Right atrium auricular region (tissue), 2 donors: Measurements from ENCODE around the gene BMF. TPM values are rescaled to one million over a fixed set of nuclear protein-coding genes. Genes with fewer than 3 reads are reported as not detected.

Experiments used
- DNase-seq: peaks from one replicate; pipeline ENCODE4 v3.0.0-alpha.2; 2019; ENCODE audit warnings: low spot score
- H3K27ac ChIP-seq, 2 donors: fragments of 200-600 bp; sonication (generic); 1 replicate in 1 of 2; 2 replicates in 1 of 2; pipeline ENCODE4 v1.5.1; 2016 to 2019
- H3K27me3 ChIP-seq, 2 donors: fragments of 200-600 bp; sonication (generic); one replicate each; pipeline versions ENCODE4 v1.5.1 to v1.6.0; 2017 to 2019
- H3K36me3 ChIP-seq: fragments of 200-600 bp; sonication (generic); one replicate; pipeline ENCODE4 v1.5.1; 2016
- H3K4me1 ChIP-seq, 2 donors: fragments of 200-600 bp; sonication (generic); one replicate each; pipeline versions ENCODE4 v1.5.1 to v1.6.0; 2017 to 2019
- H3K4me3 ChIP-seq, 2 donors: fragments of 200-600 bp; sonication (generic); 1 replicate in 1 of 2; 2 replicates in 1 of 2; pipeline ENCODE4 v1.5.1; 2017 to 2019; ENCODE audit warnings: mild to moderate bottlenecking in 1 of 2, moderate library complexity in 1 of 2
- H3K9me3 ChIP-seq, 2 donors: fragments of 200-600 bp; sonication (generic); one replicate each; pipeline ENCODE4 v1.5.1; 2019
- total RNA-seq, 2 donors: library from RNA; depleted of rRNA; stranded (reverse); fragments of >200 nt; gene quantifications; one replicate each; pipeline ENCODE4 v1.1.0, GENCODE V29; 2016
- TF ChIP-seq, protein P1 (sequence below), 2 donors: fragments of 200-600 bp; sonication (generic); IDR thresholded peaks; one replicate each; pipeline ENCODE4 v1.5.1; 2019; ENCODE audit warnings: antibody characterized with exemption in 2 of 2

Gene BMF
- total RNA-seq, 2 donors from 2014 or later, result 1.3 to 3.0 TPM

DNA sequence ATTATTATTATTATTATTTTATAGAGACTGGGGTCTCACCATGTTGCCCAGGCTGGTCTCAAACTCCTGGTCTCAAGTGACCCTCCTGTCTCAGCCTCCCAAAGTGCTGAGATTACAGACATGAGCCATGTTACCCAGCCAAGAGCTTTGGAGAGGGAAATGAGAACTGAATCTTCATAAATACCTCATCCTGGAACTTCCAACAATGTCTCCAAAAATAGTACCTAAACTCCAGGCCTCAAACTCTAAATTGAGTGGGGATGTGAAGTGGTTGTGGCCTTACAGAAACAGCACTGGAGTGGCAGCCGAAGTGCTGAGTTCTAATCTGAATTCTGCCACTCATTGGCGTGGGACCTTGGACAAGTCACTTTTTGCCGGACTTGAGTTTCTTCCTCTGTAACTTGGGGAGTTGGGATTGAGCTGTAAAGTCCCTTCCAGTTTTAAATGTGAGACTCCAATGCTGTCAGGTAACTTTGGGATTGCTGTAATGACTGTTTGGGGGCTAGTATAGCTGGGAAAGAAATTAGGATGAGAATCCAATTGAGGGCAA lies 59.7 kb downstream of the BMF start:
- H3K27ac ChIP-seq, result no peak overlapping the region
- TF ChIP-seq, protein P1, sequence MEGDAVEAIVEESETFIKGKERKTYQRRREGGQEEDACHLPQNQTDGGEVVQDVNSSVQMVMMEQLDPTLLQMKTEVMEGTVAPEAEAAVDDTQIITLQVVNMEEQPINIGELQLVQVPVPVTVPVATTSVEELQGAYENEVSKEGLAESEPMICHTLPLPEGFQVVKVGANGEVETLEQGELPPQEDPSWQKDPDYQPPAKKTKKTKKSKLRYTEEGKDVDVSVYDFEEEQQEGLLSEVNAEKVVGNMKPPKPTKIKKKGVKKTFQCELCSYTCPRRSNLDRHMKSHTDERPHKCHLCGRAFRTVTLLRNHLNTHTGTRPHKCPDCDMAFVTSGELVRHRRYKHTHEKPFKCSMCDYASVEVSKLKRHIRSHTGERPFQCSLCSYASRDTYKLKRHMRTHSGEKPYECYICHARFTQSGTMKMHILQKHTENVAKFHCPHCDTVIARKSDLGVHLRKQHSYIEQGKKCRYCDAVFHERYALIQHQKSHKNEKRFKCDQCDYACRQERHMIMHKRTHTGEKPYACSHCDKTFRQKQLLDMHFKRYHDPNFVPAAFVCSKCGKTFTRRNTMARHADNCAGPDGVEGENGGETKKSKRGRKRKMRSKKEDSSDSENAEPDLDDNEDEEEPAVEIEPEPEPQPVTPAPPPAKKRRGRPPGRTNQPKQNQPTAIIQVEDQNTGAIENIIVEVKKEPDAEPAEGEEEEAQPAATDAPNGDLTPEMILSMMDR (IDR thresholded peaks at IDR 0.05), result no peak
- no peak for DNase-seq
- H3K4me1 ChIP-seq, result peaks cover 0 to 55% of the 10 kb centered on the region in 2 donors
- no peaks in the 10 kb centered on the region for H3K9me3 ChIP-seq
- H3K4me3 ChIP-seq, result no peak overlapping the region
- H3K36me3 ChIP-seq, result no peaks in the 10 kb centered on the region
- H3K27me3 ChIP-seq, result no peaks in the 10 kb centered on the region

DNA sequence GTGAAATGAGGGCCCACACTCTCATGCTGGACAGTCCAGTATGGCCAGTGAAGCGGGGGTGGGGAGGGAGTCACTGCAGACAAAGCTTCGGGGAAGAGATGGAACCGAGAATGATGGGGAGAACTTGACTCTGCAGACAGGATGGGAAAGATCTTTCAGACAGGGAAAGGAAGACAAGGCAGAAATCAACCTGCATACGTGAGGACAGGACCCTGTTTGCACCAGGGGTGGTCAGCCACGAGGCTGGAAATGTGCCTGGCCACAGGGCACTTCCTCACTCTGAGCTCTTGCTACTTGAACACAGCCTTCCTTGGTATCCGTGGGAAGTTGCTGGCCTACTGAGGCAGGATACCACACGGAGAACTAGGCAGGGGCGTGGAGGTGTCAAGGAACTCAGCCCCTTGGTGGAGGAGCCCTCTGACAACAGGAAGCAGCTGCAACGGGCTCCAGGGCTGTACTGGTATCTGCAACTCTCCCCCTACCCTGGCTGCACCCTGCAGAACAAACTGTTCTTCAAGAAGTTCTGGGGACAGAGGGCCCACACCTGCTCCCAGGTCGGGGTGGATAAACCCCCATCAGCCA lies 60.4 kb downstream of the BMF start:
- H3K4me3 ChIP-seq, result no peak overlapping the region
- H3K27me3 ChIP-seq, result no peaks in the 10 kb centered on the region
- H3K36me3 ChIP-seq, result no peaks in the 10 kb centered on the region
- peak; percentile 58 for DNase-seq
- TF ChIP-seq, protein P1 (IDR thresholded peaks at IDR 0.05), result no peak
- H3K27ac ChIP-seq, result peak overlapping the region; percentile 21 to 50
- no peaks in the 10 kb centered on the region for H3K9me3 ChIP-seq
- H3K4me1 ChIP-seq, result peaks cover 0 to 55% of the 10 kb centered on the region in 2 donors

DNA sequence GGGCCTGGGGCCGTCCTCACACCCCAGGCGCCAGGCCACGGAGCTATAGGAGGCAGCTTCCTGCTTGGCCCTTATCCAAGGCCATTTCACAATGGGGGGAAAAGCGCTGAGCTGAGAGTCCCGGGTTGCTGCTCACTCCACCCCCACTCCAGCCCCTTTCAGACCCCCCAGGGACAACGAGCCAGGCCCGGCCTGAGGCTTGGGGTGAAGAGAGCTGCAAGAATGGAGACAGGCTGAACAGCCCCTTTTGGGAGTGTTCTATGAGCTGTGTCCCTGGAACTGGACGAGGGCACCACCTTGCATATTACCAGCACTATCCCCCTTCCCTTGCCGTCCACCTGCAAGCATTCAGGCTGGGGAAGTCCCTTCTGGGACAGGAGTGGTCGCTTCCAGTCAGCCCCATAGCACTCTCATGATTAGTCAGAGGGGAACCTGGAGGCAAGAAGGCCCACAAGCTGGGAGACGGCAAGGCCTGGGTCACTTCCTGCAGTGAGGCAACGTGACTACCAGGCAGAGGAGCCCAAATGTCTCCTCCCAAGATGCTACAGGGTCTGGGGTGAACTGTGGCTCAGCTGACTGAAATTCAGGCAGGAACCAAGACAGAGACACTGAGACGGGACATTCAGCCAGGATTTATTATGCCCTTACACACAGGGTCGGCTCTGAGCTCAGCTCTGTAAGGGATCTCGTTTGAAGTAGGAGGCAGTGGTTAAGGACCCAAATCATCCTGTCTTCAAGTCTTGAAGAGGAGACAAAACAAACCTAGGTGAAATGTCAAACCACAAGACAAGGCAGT lies 61.1 kb downstream of the BMF start:
- Histone ChIP-seq H3K4me1 (peaks cover 0 to 55% of the 10 kb centered on the region in 2 donors), H3K36me3 (no peaks in the 10 kb centered on the region), H3K9me3 (no peaks in the 10 kb centered on the region), H3K27me3 (no peaks in the 10 kb centered on the region), H3K4me3 (no peak overlapping the region), H3K27ac (peak overlapping the region; percentile 21 to 50)
- TF ChIP-seq, protein P1 (IDR thresholded peaks at IDR 0.05), result no peak
- DNase-seq, result peak; percentile 74

DNA sequence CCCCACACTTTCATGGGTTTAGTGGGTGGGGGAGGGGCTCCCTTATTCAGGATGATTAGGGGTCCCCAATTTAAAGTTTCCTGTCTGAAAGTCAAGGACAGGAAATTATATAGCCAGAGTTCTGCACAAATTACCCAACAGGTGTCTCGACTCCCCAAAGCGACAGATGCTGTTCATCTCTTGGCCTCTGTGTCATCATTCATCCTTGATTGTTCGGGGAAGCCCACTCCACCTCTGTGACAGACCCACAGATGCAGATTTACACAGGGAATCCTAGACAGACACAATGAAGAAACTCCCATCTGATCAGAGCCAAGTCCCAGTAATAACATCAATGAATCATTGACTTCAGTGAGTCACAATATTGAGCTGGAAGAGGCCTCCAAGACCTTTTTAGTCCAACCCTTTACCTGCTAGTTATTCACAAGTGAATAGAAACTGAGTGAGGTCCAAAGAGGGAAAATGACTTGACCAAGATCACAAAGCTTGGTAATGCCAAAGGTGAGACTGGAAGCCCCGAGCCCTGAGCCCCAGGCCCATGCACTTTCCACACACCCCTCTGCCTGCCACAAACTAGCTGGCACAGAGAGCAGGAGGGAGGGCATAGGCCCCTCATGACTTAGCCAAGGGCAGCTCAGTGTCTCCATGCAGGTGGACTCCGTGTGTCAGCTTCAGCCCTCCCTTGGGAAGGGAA lies 61.8 kb downstream of the BMF start:
- Histone ChIP-seq H3K36me3 (no peaks in the 10 kb centered on the region), H3K4me1 (peaks cover 0 to 55% of the 10 kb centered on the region in 2 donors), H3K4me3 (no peak overlapping the region), H3K9me3 (no peaks in the 10 kb centered on the region), H3K27ac (peak overlapping the region; percentile 21 to 50), H3K27me3 (no peaks in the 10 kb centered on the region)
- TF ChIP-seq, protein P1 (IDR thresholded peaks at IDR 0.05), result no peak
- DNase-seq, result peak; percentile 49

DNA sequence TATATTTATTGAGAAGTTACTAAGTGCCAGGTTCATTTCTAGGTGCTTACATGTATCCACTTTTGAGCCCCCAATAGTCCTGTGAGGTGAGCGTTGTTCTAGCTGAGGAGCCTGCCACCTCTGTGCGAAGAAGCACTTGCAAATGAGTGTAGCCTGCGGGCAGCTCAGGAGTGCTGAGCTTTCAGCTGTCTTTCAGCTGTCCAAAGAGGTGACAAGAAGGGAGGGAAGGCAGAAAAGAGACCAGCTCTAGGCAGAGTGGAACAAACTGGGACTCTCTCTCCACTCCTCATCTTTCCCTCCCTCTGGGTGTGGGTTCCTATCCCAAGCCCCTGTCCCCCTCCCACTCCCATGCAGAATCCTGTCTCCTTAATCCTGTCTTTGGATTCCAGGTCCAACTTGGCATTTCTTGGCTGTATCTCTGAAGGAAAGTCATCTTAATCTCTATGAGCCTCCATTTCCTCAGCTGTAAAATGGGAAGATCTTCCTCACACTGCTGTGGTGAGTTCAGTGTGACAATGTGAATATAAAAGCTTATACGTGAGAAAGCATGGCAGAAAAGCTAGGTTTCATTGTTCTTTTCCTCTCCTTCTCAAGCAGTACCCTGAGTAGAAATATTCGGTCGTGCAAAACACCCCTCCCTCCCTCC lies 63.0 kb downstream of the BMF start:
- peak; percentile 44 for DNase-seq
- H3K27ac ChIP-seq, result peak overlapping the region; percentile 38 to 51
- H3K36me3 ChIP-seq, result no peaks in the 10 kb centered on the region
- H3K4me3 ChIP-seq, result no peak overlapping the region
- TF ChIP-seq, protein P1 (IDR thresholded peaks at IDR 0.05), result no peak
- peaks cover 0 to 58% of the 10 kb centered on the region in 2 donors for H3K4me1 ChIP-seq
- H3K27me3 ChIP-seq, result no peaks in the 10 kb centered on the region
- no peaks in the 10 kb centered on the region for H3K9me3 ChIP-seq
